H7 (cell line): ENCODE data around the gene CTNNAL1. TPM values are rescaled to one million over a fixed set of nuclear protein-coding genes. Genes with fewer than 3 reads are reported as not detected.

Experiments used
- DNase-seq: peaks from one replicate; pipeline ENCODE4 v3.0.0; 2012
- H3K27me3 ChIP-seq: 2 replicates; pipeline ENCODE4 v1.6.0; 2011; ENCODE audit warnings: mild to moderate bottlenecking, low read length; ENCODE audit not compliant: control insufficient read depth, insufficient read depth
- H3K36me3 ChIP-seq: replicated peaks from 2 replicates; pipeline ENCODE4 v1.5.1; 2011; ENCODE audit warnings: low read length; ENCODE audit not compliant: control insufficient read depth, insufficient read depth
- H3K4me3 ChIP-seq: 2 replicates; pipeline ENCODE4 v1.5.1; 2011; ENCODE audit warnings: low read depth, mild to moderate bottlenecking, control low read depth, low read length, moderate library complexity; ENCODE audit not compliant: insufficient read depth
- total RNA-seq: library from RNA; depleted of rRNA; stranded (reverse); fragments of >200 nt; shearing (Covaris generic); gene quantifications from 2 replicates; pipeline ENCODE4 v1.2.3, GENCODE V29; 2014

CTNNAL1 gene
- total RNA-seq, 1 experiment from 2014 or later = 73.6 TPM

GRCh38 chr9:109017061-109017460 is 3.8 kb upstream of the CTNNAL1 start:
- Histone ChIP-seq H3K27me3 (no peaks in the 10 kb centered on the region; the same call in 1 of the 2 replicates), H3K36me3 (peaks cover 4% of the 10 kb centered on the region), H3K4me3 (no peak overlapping the region)
- DNase-seq = no peak

GRCh38 chr9:109016132-109016531 is 2.8 kb upstream of the CTNNAL1 start:
- H3K27me3 ChIP-seq = no peaks in the 10 kb centered on the region; the same call in 1 of the 2 replicates
- DNase-seq = no peak
- peaks cover 4% of the 10 kb centered on the region for H3K36me3 ChIP-seq
- no peak overlapping the region for H3K4me3 ChIP-seq

- Histone ChIP-seq H3K27me3 (no peaks in the 10 kb centered on the region; the same call in 1 of the 2 replicates), H3K4me3 (no peak overlapping the region), H3K36me3 (peaks cover 1% of the 10 kb centered on the region)
- no peak for DNase-seq
Observed at GRCh38 chr9:109014608-109015280, 1.4 kb upstream of the CTNNAL1 start.

GRCh38 chr9:109013679-109014607 is 644 bp upstream of the CTNNAL1 start:
- no peaks in the 10 kb centered on the region; the same call in 1 of the 2 replicates for H3K27me3 ChIP-seq
- no peaks in the 10 kb centered on the region; the same call in none of the 2 replicates for H3K36me3 ChIP-seq
- DNase-seq = peak; percentile 20
- peak overlapping the region; percentile 40 for H3K4me3 ChIP-seq

GRCh38 chr9:109012009-109012875 is 1.1 kb downstream of the CTNNAL1 start:
- Histone ChIP-seq H3K27me3 (no peaks in the 10 kb centered on the region; the same call in 1 of the 2 replicates), H3K4me3 (peak overlapping the region; percentile 85), H3K36me3 (no peaks in the 10 kb centered on the region)
- DNase-seq = no peak

- DNase-seq = no peak
- no peak overlapping the region for H3K4me3 ChIP-seq
- no peaks in the 10 kb centered on the region for H3K36me3 ChIP-seq
- no peaks in the 10 kb centered on the region; the same call in 1 of the 2 replicates for H3K27me3 ChIP-seq
Observed at GRCh38 chr9:109011231-109011671, 2.0 kb downstream of the CTNNAL1 start.

GRCh38 chr9:109010746-109011145 is 2.6 kb downstream of the CTNNAL1 start:
- Histone ChIP-seq H3K27me3 (no peaks in the 10 kb centered on the region; the same call in 1 of the 2 replicates), H3K36me3 (no peaks in the 10 kb centered on the region), H3K4me3 (no peak overlapping the region)
- DNase-seq = no peak

- H3K27me3 ChIP-seq = no peaks in the 10 kb centered on the region
Observed at GRCh38 chr9:109005678-109006077, 7.6 kb downstream of the CTNNAL1 start.

GRCh38 chr9:109003116-109003515 is 10.2 kb downstream of the CTNNAL1 start:
- no peaks in the 10 kb centered on the region for H3K27me3 ChIP-seq
- no peak overlapping the region for H3K4me3 ChIP-seq
- H3K36me3 ChIP-seq = no peaks in the 10 kb centered on the region
- no peak for DNase-seq

More at GRCh38 chr9:109005678-109006077, 7.6 kb downstream of the CTNNAL1 start:
- H3K4me3 ChIP-seq = no peak overlapping the region
- H3K36me3 ChIP-seq = no peaks in the 10 kb centered on the region
- no peak for DNase-seq

- H3K36me3 ChIP-seq = no peaks in the 10 kb centered on the region
- no peak for DNase-seq
- H3K27me3 ChIP-seq = no peaks in the 10 kb centered on the region
- H3K4me3 ChIP-seq = no peak overlapping the region
Observed at GRCh38 chr9:109002141-109002540, 11.2 kb downstream of the CTNNAL1 start.

GRCh38 chr9:109001275-109001676 is 12.0 kb downstream of the CTNNAL1 start:
- DNase-seq = no peak
- H3K4me3 ChIP-seq = no peak overlapping the region
- H3K36me3 ChIP-seq = no peaks in the 10 kb centered on the region
- no peaks in the 10 kb centered on the region for H3K27me3 ChIP-seq

- H3K36me3 ChIP-seq = no peaks in the 10 kb centered on the region; the same call in 1 of the 2 replicates
- H3K27me3 ChIP-seq = no peaks in the 10 kb centered on the region
- no peak overlapping the region for H3K4me3 ChIP-seq
- no peak for DNase-seq
Observed at GRCh38 chr9:108997112-108997511, 16.2 kb downstream of the CTNNAL1 start.

GRCh38 chr9:108996643-108997042 is 16.7 kb downstream of the CTNNAL1 start:
- no peaks in the 10 kb centered on the region for H3K27me3 ChIP-seq
- H3K36me3 ChIP-seq = no peaks in the 10 kb centered on the region; the same call in 1 of the 2 replicates
- H3K4me3 ChIP-seq = no peak overlapping the region
- DNase-seq = no peak

GRCh38 chr9:108994695-108995094 is 18.6 kb downstream of the CTNNAL1 start:
- no peaks in the 10 kb centered on the region for H3K27me3 ChIP-seq
- no peaks in the 10 kb centered on the region; the same call in none of the 2 replicates for H3K36me3 ChIP-seq
- no peak overlapping the region for H3K4me3 ChIP-seq
- no peak for DNase-seq
